GM12878 (cell line): ENCODE data around the gene KANTR. TPM values are rescaled to one million over a fixed set of nuclear protein-coding genes. Genes with fewer than 3 reads are reported as not detected.

Experiments
- ATAC-seq: fragments of 200-7000 bp; cut with Tn5 transposase; 3 replicates; pipeline ENCODE4 v1.9.1; 2020; ENCODE audit warnings: mild to moderate bottlenecking, moderate library complexity
- BruUV-seq: library from RNA; stranded (reverse); fragments of 400-500 nt; replicated peaks from 2 replicates; lab custom pipeline; 2021; lab: Mats Ljungman, UMichigan
- CTCF ChIA-PET: fragments of 300-600 bp; sonication (Branson Sonifier 250); formaldehyde crosslinking; extraction: SDS; loops from one replicate; lab custom pipeline; 2021; ENCODE audit warnings: inconsistent platforms; lab: Yijun Ruan, JAX
- POLR2A ChIA-PET: fragments of 350-600 bp; formaldehyde crosslinking; extraction: SDS; loops from one replicate; lab custom pipeline; 2021; ENCODE audit warnings: inconsistent platforms; lab: Charles Lee
- RAD21 ChIA-PET: fragments of 300-600 bp; sonication (Branson Sonifier 250); formaldehyde crosslinking; loops from one replicate; lab custom pipeline; 2023; ENCODE audit warnings: antibody characterized with exemption; ENCODE audit not compliant: unreplicated experiment; lab: Charles Lee
- SMC1A ChIA-PET: fragments of 300-600 bp; sonication (Branson Sonifier 250); formaldehyde crosslinking; loops from one replicate; lab custom pipeline; 2023; ENCODE audit not compliant: unreplicated experiment, uncharacterized antibody; lab: Charles Lee
- DNase-seq: peaks from one replicate; pipeline ENCODE4 v3.0.0-alpha.2; 2011; ENCODE audit warnings: low read depth, low spot score
- FAIRE-seq: peaks from 3 replicates; lab custom pipeline; 2011; peaks lifted over from hg19 to GRCh38; lab: Jason Lieb, UNC
- H2AFZ ChIP-seq: 2 replicates; pipeline ENCODE4 v1.6.0; 2011; ENCODE audit warnings: low read depth, low read length, control low read depth; ENCODE audit not compliant: control insufficient read depth
- H3K27ac ChIP-seq: 2 replicates; pipeline ENCODE4 v1.5.1; 2011; ENCODE audit warnings: control low read depth; ENCODE audit not compliant: control insufficient read depth, insufficient read depth
- H3K27me3 ChIP-seq, 2 experiments: replicated peaks in 1 of 2; 2 replicates each; pipeline versions ENCODE4 v1.6.0 to v1.6.1; 2011; ENCODE audit warnings: low read length in 1 of 2; ENCODE audit not compliant: control insufficient read depth in 2 of 2, insufficient read depth in 2 of 2
- H3K36me3 ChIP-seq, 2 experiments: 2 replicates each; pipeline ENCODE4 v1.5.1; 2011; ENCODE audit warnings: low read length in 1 of 2; ENCODE audit not compliant: control insufficient read depth in 2 of 2, insufficient read depth in 2 of 2
- H3K4me1 ChIP-seq: 2 replicates; pipeline ENCODE4 v1.6.1; 2011; ENCODE audit warnings: mild to moderate bottlenecking, low read length, moderate library complexity, mixed read lengths; ENCODE audit not compliant: control insufficient read depth, insufficient read depth
- H3K4me2 ChIP-seq: 2 replicates; pipeline ENCODE4 v1.6.0; 2011; ENCODE audit warnings: control low read depth; ENCODE audit not compliant: control insufficient read depth, insufficient read depth
- H3K4me3 ChIP-seq: fragments of 200-600 bp; sonication (generic); 2 replicates; pipeline ENCODE4 v1.5.1; 2016
- H3K79me2 ChIP-seq: 2 replicates; pipeline ENCODE4 v1.6.0; 2011; ENCODE audit warnings: low read length; ENCODE audit not compliant: control insufficient read depth, insufficient read depth
- H3K9ac ChIP-seq: 2 replicates; pipeline ENCODE4 v1.8.0; 2011; ENCODE audit warnings: low read length, control low read depth, mixed read lengths; ENCODE audit not compliant: control insufficient read depth, insufficient read depth
- H3K9me3 ChIP-seq: replicated peaks from 3 replicates; pipeline ENCODE4 v1.5.1; 2011; ENCODE audit warnings: mild to moderate bottlenecking, low read length; ENCODE audit not compliant: control insufficient read depth, insufficient read depth
- H4K20me1 ChIP-seq: 2 replicates; pipeline ENCODE4 v1.6.0; 2011; ENCODE audit not compliant: control insufficient read depth, insufficient read depth
- BHLHE40 ChIP-seq, 2 experiments: fragments of 450-650 bp in 1 of 2; IDR thresholded peaks; 2 replicates each; pipeline ENCODE4 v1.6.1; 2011 to 2017; ENCODE audit warnings: low read depth in 2 of 2, borderline replicate concordance in 1 of 2, improper control_type of control experiment in 1 of 2, low read length in 1 of 2, mild to moderate bottlenecking in 1 of 2
- CBX5 ChIP-seq: sonication (generic); IDR thresholded peaks from 2 replicates; pipeline ENCODE4 v1.6.1; 2016; ENCODE audit warnings: low read depth, moderate library complexity, mild to moderate bottlenecking, inconsistent platforms
- CEBPZ ChIP-seq: fragments of 150-350 bp; IDR thresholded peaks from 2 replicates; pipeline ENCODE4 v1.6.1; 2016; ENCODE audit warnings: low read depth, low read length
- CREB1 ChIP-seq: IDR thresholded peaks from 2 replicates; pipeline ENCODE4 v1.6.1; 2012; ENCODE audit warnings: low read depth, mild to moderate bottlenecking, inconsistent platforms
- ESRRA ChIP-seq: IDR thresholded peaks from 2 replicates; pipeline ENCODE4 v1.6.1; 2012; ENCODE audit warnings: mild to moderate bottlenecking, low read length, improper control_type of control experiment
- FOXK2 ChIP-seq: fragments of 450-650 bp; IDR thresholded peaks from 2 replicates; pipeline ENCODE4 v1.6.1; 2017; ENCODE audit warnings: mild to moderate bottlenecking, moderate library complexity
- IRF3 ChIP-seq: fragments of 450-650 bp; IDR thresholded peaks from 2 replicates; pipeline ENCODE4 v1.6.1; 2014; ENCODE audit warnings: mild to moderate bottlenecking
- MTA3 ChIP-seq: IDR thresholded peaks from 2 replicates; pipeline ENCODE4 v1.6.1; 2012; ENCODE audit warnings: low read length, inconsistent platforms, borderline replicate concordance
- MXI1 ChIP-seq: fragments of 150-350 bp; IDR thresholded peaks from 2 replicates; pipeline ENCODE4 v1.6.1; 2011; ENCODE audit warnings: low read depth, mild to moderate bottlenecking, inconsistent platforms, low read length, improper control_type of control experiment
- SMC3 ChIP-seq: IDR thresholded peaks from 2 replicates; pipeline ENCODE4 v1.6.1; 2011; ENCODE audit warnings: low read length, improper control_type of control experiment, borderline replicate concordance
- SPI1 ChIP-seq: IDR thresholded peaks from 2 replicates; pipeline ENCODE4 v1.6.1; 2011; ENCODE audit warnings: low read depth, mild to moderate bottlenecking, low read length, moderate library complexity, borderline replicate concordance; ENCODE audit not compliant: insufficient read depth
- SUZ12 ChIP-seq: fragments of 200-600 bp; sonication (generic); IDR thresholded peaks from one replicate; pipeline ENCODE4 v1.6.1; 2018; ENCODE audit warnings: antibody characterized with exemption, mild to moderate bottlenecking; ENCODE audit not compliant: unreplicated experiment
- TCF3 ChIP-seq: IDR thresholded peaks from 2 replicates; pipeline ENCODE4 v1.6.1; 2012; ENCODE audit warnings: low read depth, mild to moderate bottlenecking, low read length, borderline replicate concordance; ENCODE audit not compliant: insufficient read depth
- YY1 ChIP-seq: IDR thresholded peaks from 2 replicates; pipeline ENCODE4 v1.6.1; 2011; ENCODE audit warnings: low read depth, mild to moderate bottlenecking, low read length
- ZNF24 ChIP-seq: fragments of 450-650 bp; IDR thresholded peaks from 2 replicates; pipeline ENCODE4 v1.6.1; 2017; ENCODE audit warnings: antibody characterized with exemption, mild to moderate bottlenecking
- ZSCAN29 ChIP-seq: fragments of 450-650 bp; IDR thresholded peaks from 2 replicates; pipeline ENCODE4 v1.6.1; 2017; ENCODE audit warnings: mild to moderate bottlenecking, moderate library complexity
- WGBS: methylation state at CpG from one replicate; pipeline ENCODE4 v1.1.6; 2016; ENCODE audit warnings: low lambda C conversion rate; ENCODE audit not compliant: insufficient replicate concordance, insufficient coverage; ENCODE audit errors: missing lambda C conversion rate; 5-methylcytosine and 5-hydroxymethylcytosine counted together
- in situ Hi-C: fragments of 300-500 bp; cut with MboI; formaldehyde crosslinking; loops from 9 replicates; pipeline ENCODE4 v1.14.3; 2018; ENCODE audit warnings: mixed read lengths
- intact Hi-C: fragments of 100-400 bp; cut with micrococcal nuclease; formaldehyde crosslinking; loops from one replicate; pipeline ENCODE4 v1.14.2; 2022; ENCODE audit not compliant: unreplicated experiment
- polyA plus RNA-seq, 11 experiments: library from polyadenylated mRNA; depleted of rRNA in 4 of 11; unstranded in 6 of 11; stranded (reverse) in 5 of 11; fragments of >200 nt; fragmentation: Nextera tagmentation in 4 of 11; fragmentation: Illumina TruSeq in 1 of 11; extraction: Ambion mirVana in 4 of 11; extraction: Trizol in 1 of 11; gene quantifications; 1 replicate in 1 of 11; 2 replicates in 10 of 11; pipeline versions ENCODE4 v1.2.1 to v1.2.3, GENCODE V29; 2011 to 2016; ENCODE audit warnings: inconsistent platforms in 2 of 11, missing spikeins in 2 of 11, low read depth in 1 of 11
- total RNA-seq, 4 experiments: library from RNA; depleted of rRNA in 3 of 4; stranded (reverse); fragments of >200 nt in 3 of 4; fragmentation: Illumina TruSeq in 1 of 4; extraction: Trizol in 1 of 4; gene quantifications; 2 replicates each; pipeline versions ENCODE4 v1.2.1 to v1.2.3, GENCODE V29; 2013 to 2021
- TF ChIP-seq, protein P1 (sequence below): fragments of 450-650 bp; IDR thresholded peaks from 2 replicates; pipeline ENCODE4 v1.6.1; 2017; ENCODE audit warnings: mild to moderate bottlenecking, low read depth, inconsistent platforms; ENCODE audit not compliant: poor library complexity, severe bottlenecking

Gene KANTR
- total and polyA plus RNA-seq, 10 of the 15 experiments (the other 5 are each of a cell fraction or from before 2014, with no cell fraction given) = 1.00 to 14.8 (median 5.5) TPM

DNA sequence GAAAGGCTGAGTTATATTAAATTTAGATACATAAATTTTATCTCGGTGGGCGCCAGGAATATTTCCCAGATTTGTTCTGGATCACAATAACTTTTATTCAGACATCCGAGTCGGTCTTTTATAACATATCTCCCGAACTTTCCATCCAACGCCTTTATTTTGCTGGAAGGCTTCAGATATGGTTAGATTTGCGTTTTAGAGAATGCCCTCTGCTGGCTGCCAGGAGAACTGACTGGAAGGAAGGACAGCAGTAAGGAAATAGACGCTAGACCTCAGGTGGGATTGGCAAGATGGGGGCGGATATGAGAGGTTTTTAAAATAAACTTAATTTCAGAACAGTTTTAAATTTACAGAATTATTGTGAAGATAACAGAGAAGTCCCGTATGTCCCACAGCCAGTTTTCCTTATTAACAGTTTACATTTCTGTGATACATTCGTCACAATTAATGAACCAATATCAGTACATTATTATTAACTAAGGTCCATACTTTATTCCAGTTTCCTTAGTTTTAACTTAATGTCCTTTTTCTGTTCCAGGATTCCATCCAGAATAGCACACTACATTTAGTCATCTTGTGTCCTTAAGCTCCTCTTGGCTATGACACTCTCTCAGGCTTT, 4.6 kb upstream of the KANTR start (continued):
- TF ChIP-seq CREB1 = no peak
- TF ChIP-seq IRF3 = no peak
- no peak for TF ChIP-seq BHLHE40 (IDR thresholded peaks at IDR 0.05; ENCODE audit: borderline replicate concordance in 1 of 2, low read depth in 2 of 2, low read length in 1 of 2)
- no peak for TF ChIP-seq TCF3

GRCh38 chrX:53089925-53090324, 4.0 kb upstream of the KANTR start:
- Histone ChIP-seq H3K4me1 (no peaks in the 10 kb centered on the region), H3K36me3 (peaks cover 0 to 5% of the 10 kb centered on the region in 2 experiments; a peak in 1 of 4 replicates), H3K9ac (no peak overlapping the region), H3K9me3 (no peaks in the 10 kb centered on the region), H4K20me1 (no peaks in the 10 kb centered on the region), H3K4me3 (no peak overlapping the region), H2AFZ (no peak overlapping the region), H3K27ac (no peak overlapping the region), H3K79me2 (peaks cover 6% of the 10 kb centered on the region), H3K27me3 (no peaks in the 10 kb centered on the region), H3K4me2 (no peak overlapping the region)
- ChIA-PET SMC1A (no interaction called here), POLR2A (no interaction called here), RAD21 (interaction anchor here (1.3 kb wide), 1 partner anchor 17 kb away, joined by 6 read pairs; no protein-coding TSS in a partner anchor), CTCF (interaction anchor here (0.8 to 3.7 kb wide), 2 partner anchors 18 to 26 kb away, joined by 5 to 33 read pairs; no protein-coding TSS in a partner anchor)
- in situ Hi-C loops (no loop called here), intact Hi-C loops (loop anchor here (1.0 kb wide), 1 partner anchor 19 kb away; no protein-coding TSS in a partner anchor)
- 36% methylated on average over 2 of the region's 2 CpGs for WGBS
- FAIRE-seq (no peak), DNase-seq (no peak), ATAC-seq (no peak)
- no TSS peak for BruUV-seq
- TF ChIP-seq ZSCAN29 (no peak), FOXK2 (no peak), ESRRA (no peak), YY1 (no peak), ZNF24 (no peak), CBX5 (no peak), MXI1 (no peak), SUZ12 (no peak), SMC3 (no peak), SPI1 (no peak), CEBPZ (no peak), MTA3 (no peak)
- TF ChIP-seq, protein P1, sequence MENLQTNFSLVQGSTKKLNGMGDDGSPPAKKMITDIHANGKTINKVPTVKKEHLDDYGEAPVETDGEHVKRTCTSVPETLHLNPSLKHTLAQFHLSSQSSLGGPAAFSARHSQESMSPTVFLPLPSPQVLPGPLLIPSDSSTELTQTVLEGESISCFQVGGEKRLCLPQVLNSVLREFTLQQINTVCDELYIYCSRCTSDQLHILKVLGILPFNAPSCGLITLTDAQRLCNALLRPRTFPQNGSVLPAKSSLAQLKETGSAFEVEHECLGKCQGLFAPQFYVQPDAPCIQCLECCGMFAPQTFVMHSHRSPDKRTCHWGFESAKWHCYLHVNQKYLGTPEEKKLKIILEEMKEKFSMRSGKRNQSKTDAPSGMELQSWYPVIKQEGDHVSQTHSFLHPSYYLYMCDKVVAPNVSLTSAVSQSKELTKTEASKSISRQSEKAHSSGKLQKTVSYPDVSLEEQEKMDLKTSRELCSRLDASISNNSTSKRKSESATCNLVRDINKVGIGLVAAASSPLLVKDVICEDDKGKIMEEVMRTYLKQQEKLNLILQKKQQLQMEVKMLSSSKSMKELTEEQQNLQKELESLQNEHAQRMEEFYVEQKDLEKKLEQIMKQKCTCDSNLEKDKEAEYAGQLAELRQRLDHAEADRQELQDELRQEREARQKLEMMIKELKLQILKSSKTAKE = no peak
